Measurements from ENCODE around the gene KANK2. TPM values are rescaled to one million over a fixed set of nuclear protein-coding genes. Genes with fewer than 3 reads are reported as not detected.
A peak's percentile ranks its signal among the peaks of the same experiment; 100 is the strongest.
"Not testable (repeated sequence)": the region's sequence is repeated elsewhere in the genome, so short reads cannot be mapped to it uniquely, and the experiment has no call there.

Gene KANK2
- total RNA-seq, 2 experiments from 2014 or later: 2.0 to 2.5 TPM

DNA sequence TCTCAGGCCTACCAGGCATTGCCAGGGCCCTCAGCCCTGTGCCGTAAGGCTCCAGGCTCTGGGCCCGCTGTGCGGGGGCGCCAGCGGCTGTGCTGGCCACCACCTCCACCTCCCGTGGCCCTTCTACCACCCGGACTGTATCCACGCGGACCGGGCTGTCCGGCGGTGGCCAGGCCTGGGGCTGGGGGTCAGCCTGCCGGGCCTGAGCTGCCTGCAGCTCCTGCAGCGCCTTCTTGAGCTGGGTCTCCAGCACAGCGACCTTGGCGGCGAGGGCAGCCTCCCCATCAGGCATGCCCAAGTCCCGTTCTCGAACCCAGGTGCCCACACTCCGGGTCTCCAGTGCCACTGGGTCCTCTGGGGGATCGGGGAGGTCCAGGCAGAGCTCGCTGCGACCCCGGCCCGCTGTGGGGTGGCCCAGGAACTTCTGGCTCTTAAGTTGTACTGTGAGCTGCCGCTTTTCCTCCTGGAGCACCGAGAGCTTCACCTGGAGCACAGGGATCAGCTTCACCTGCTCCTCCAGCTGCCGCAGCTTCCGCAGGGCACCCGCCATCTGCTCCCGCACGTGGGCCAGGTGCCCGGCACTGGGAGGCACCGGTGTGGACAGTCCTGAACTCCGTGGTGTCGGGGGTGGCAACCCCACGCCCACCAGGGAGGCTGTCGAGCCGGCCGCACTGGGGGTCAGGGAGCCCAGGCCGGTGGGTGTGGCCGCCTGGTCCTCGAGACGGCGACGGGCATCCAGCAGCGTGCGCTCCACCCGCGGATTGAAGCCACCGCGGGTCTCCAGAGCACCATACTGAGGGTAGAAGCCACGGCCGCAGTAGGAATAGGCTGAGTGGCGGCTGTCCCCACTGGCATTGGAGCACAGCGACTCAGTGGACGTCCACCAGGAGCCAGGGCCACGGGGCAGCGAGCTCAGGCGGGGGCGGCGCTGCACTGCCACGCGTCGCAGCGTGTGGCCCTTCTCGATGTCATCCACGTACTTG lies 4.1 kb downstream of the KANK2 start:
- POLR2A ChIA-PET: interaction anchor here (0.5 kb wide), 1 partner anchor 31 kb away, joined by 4 read pairs; no protein-coding TSS in a partner anchor
- Mint-ChIP-seq H3K9me3 (no peaks in the 10 kb centered on the region), H3K36me3 (no peaks in the 10 kb centered on the region), H3K4me1 (ENCODE audit: low read depth) (peaks cover 8% of the 10 kb centered on the region), H3K4me3 (no peak overlapping the region), H3K27me3 (peaks cover 13% of the 10 kb centered on the region), H3K27ac (no peak overlapping the region)
- no peak for DNase-seq
- intact Hi-C loops (cut with micrococcal nuclease): no loop called here
- CTCF ChIA-PET: no interaction called here

DNA sequence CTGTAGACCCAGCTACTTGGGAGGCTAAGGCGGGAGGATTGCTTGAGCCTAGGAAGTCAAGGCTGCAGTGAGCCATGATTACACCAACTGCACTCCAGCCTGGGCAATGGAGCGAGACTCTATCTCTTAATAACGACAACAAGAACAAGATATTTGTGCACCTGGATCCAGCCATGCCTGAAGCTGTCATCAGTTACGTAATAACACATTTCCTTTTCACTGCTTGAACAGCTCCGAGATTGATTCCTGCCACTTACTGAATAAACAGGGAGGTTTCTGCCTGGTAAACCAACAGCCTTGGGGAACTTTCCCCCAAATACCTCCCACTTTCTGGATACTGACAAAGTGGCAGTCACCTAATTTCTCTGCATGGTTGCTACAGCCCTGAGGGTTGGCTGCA lies 5.4 kb downstream of the KANK2 start:
- Mint-ChIP-seq H3K4me3 (no peak overlapping the region), H3K27me3 (peaks cover 11% of the 10 kb centered on the region), H3K36me3 (no peaks in the 10 kb centered on the region), H3K9me3 (no peaks in the 10 kb centered on the region), H3K27ac (no peak overlapping the region), H3K4me1 (ENCODE audit: low read depth) (peaks cover 6% of the 10 kb centered on the region)
- ChIA-PET CTCF (no interaction called here), POLR2A (no interaction called here)
- intact Hi-C loops (cut with micrococcal nuclease): no loop called here
- no peak for DNase-seq

- CTCF ChIA-PET: no interaction called here
- intact Hi-C loops (cut with micrococcal nuclease): no loop called here
- H3K9me3 Mint-ChIP-seq: no peaks in the 10 kb centered on the region
- H3K4me3 Mint-ChIP-seq: no peak overlapping the region
- POLR2A ChIA-PET: no interaction called here
- no peak for DNase-seq
- no peak overlapping the region for H3K27ac Mint-ChIP-seq
- no peaks in the 10 kb centered on the region for H3K36me3 Mint-ChIP-seq
- peaks cover 7% of the 10 kb centered on the region for H3K27me3 Mint-ChIP-seq
- H3K4me1 Mint-ChIP-seq (ENCODE audit: low read depth): peaks cover 3% of the 10 kb centered on the region
Observed at GRCh38 chr19:11191273-11191755, 6.0 kb downstream of the KANK2 start.

- POLR2A ChIA-PET: no interaction called here
- Mint-ChIP-seq H3K4me1 (ENCODE audit: low read depth) (peaks cover under 1% of the 10 kb centered on the region), H3K9me3 (no peaks in the 10 kb centered on the region), H3K27me3 (peaks cover under 1% of the 10 kb centered on the region), H3K36me3 (no peaks in the 10 kb centered on the region), H3K27ac (no peak overlapping the region), H3K4me3 (no peak overlapping the region)
- intact Hi-C loops (cut with micrococcal nuclease): no loop called here
- no peak for DNase-seq
- CTCF ChIA-PET: no interaction called here
Observed at GRCh38 chr19:11190501-11190900, 6.8 kb downstream of the KANK2 start.

DNA sequence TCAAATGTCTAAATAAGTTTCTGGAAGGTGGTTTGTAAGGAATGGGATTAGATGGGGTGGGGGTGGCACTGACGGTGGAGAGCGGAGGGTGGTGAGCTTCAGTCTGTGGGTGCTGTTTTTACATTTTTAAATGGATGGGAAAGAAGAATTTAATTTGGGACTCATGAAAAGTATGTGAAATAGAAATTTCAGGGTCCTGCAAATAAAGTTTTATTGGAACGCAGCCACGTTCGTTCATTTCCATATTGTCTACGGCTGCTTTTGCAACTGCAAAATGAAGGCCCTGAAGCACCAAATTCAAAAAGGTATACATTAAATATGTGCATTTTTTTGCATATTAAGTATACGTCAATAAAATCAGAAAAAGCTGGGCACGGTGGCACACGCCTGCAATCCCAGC lies 9.9 kb downstream of the KANK2 start:
- CTCF ChIA-PET: no interaction called here

DNA sequence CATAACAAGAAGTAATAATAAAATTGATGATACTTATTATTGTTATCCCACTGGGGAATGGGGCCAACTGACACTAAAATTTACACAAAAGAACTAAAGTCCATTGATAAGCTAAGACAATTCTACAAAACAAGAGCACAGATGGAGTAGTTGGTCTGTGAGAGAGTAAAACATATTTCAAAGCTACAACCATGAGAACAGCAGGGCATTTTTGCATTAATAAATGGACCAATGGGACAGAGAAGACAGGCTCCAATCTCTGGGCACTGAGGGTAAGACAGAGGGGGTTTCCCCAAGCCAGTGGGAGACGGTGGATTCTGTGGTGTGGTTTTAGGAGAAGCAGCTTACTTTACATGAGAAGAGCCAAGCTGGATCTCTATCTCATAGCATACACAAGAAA lies 14.4 kb downstream of the KANK2 start:
- ChIA-PET POLR2A (interaction anchor here (1.0 kb wide), 1 partner anchor 27 kb away, joined by 5 read pairs; the partner anchor contains the start of gene SPC24), CTCF (interaction anchor here (1.3 kb wide), 1 partner anchor 60 kb away, joined by 4 read pairs; no protein-coding TSS in a partner anchor)
- no peak for DNase-seq
- no peaks in the 10 kb centered on the region for H3K36me3 Mint-ChIP-seq
- H3K4me1 Mint-ChIP-seq (ENCODE audit: low read depth): peaks cover 8% of the 10 kb centered on the region
- peaks cover 2% of the 10 kb centered on the region for H3K27me3 Mint-ChIP-seq
- H3K9me3 Mint-ChIP-seq: peaks cover 4% of the 10 kb centered on the region
- no peak overlapping the region for H3K27ac Mint-ChIP-seq
- no peak overlapping the region for H3K4me3 Mint-ChIP-seq
- intact Hi-C loops (cut with micrococcal nuclease): no loop called here

More for the DNA sequence above, 9.9 kb downstream of the KANK2 start:
- POLR2A ChIA-PET: no interaction called here
- no peaks in the 10 kb centered on the region for H3K4me1 Mint-ChIP-seq (ENCODE audit: low read depth)
- H3K36me3 Mint-ChIP-seq: no peaks in the 10 kb centered on the region
- H3K27me3 Mint-ChIP-seq: peaks cover 2% of the 10 kb centered on the region
- no peak overlapping the region for H3K27ac Mint-ChIP-seq
- no peak for DNase-seq
- H3K4me3 Mint-ChIP-seq: no peak overlapping the region
- intact Hi-C loops (cut with micrococcal nuclease): no loop called here
- peaks cover 4% of the 10 kb centered on the region for H3K9me3 Mint-ChIP-seq

DNA sequence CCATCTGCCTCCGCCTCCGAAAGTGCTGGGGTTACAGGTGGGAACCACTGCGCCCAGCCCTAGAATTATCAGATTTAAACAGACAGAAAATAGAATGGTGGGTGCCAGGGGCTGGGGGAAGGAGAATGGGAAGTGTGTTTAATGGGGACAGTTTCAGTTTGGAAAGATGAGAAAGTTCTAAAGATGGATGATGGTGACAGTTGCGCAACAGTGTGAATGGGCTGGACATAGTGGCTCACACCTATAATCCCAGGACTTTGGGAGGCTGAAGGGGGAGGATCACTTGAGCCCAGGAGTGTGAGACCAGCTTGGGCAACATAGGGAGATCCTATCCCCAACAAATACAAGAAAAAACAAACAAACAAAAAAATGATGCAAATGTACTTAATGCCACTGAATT lies 15.9 kb downstream of the KANK2 start:
- intact Hi-C loops (cut with micrococcal nuclease): no loop called here
- CTCF ChIA-PET: no interaction called here
- Mint-ChIP-seq H3K4me3 (no peak overlapping the region), H3K27ac (no peak overlapping the region), H3K4me1 (ENCODE audit: low read depth) (peaks cover 8% of the 10 kb centered on the region), H3K27me3 (peaks cover 5% of the 10 kb centered on the region), H3K36me3 (no peaks in the 10 kb centered on the region), H3K9me3 (peaks cover 4% of the 10 kb centered on the region)
- POLR2A ChIA-PET: no interaction called here
- DNase-seq: no peak

DNA sequence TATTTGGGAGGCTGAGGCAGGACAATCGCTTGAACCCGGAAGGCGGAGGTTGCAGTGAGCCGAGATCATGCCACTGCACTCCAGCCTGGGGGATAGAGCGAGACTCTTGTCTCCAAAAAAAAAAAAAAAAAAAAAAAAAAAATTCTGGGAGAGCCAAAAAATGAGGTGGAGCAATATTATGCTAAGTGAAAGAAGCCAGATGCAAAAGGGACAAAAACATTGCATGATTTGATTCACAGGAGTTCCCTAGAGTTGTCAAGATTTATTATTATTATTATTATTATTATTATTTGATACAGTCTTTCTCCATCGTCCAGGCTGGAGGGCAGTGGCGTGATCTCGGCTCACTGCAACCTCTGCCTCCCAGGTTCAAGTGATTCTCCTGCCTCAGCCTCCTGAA lies 16.4 kb downstream of the KANK2 start:
- intact Hi-C loops (cut with micrococcal nuclease); H3K4me3 Mint-ChIP-seq; H3K27me3 Mint-ChIP-seq: not testable (repeated sequence)

GRCh38 chr19:11180346-11180745 lies 17.0 kb downstream of the KANK2 start:
- H3K4me3 Mint-ChIP-seq: no peak overlapping the region
- H3K4me1 Mint-ChIP-seq (ENCODE audit: low read depth): peaks cover 8% of the 10 kb centered on the region
- H3K27me3 Mint-ChIP-seq: peaks cover 5% of the 10 kb centered on the region
- POLR2A ChIA-PET: no interaction called here
- CTCF ChIA-PET: no interaction called here
- no peak overlapping the region for H3K27ac Mint-ChIP-seq
- intact Hi-C loops (cut with micrococcal nuclease): no loop called here
- no peak for DNase-seq
- no peaks in the 10 kb centered on the region for H3K36me3 Mint-ChIP-seq
- peaks cover 4% of the 10 kb centered on the region for H3K9me3 Mint-ChIP-seq

More for the DNA sequence above, 16.4 kb downstream of the KANK2 start:
- H3K4me1 Mint-ChIP-seq (ENCODE audit: low read depth); H3K36me3 Mint-ChIP-seq; POLR2A ChIA-PET; DNase-seq; CTCF ChIA-PET; H3K9me3 Mint-ChIP-seq; H3K27ac Mint-ChIP-seq: not testable (repeated sequence)

GRCh38 chr19:11179716-11180297 lies 17.5 kb downstream of the KANK2 start:
- peaks cover 5% of the 10 kb centered on the region for H3K27me3 Mint-ChIP-seq
- H3K4me1 Mint-ChIP-seq (ENCODE audit: low read depth): peaks cover 8% of the 10 kb centered on the region
- intact Hi-C loops (cut with micrococcal nuclease): no loop called here
- DNase-seq: peak; percentile 41
- peaks cover 4% of the 10 kb centered on the region for H3K9me3 Mint-ChIP-seq
- ChIA-PET CTCF (no interaction called here), POLR2A (no interaction called here)
- no peaks in the 10 kb centered on the region for H3K36me3 Mint-ChIP-seq
- no peak overlapping the region for H3K4me3 Mint-ChIP-seq
- no peak overlapping the region for H3K27ac Mint-ChIP-seq

DNA sequence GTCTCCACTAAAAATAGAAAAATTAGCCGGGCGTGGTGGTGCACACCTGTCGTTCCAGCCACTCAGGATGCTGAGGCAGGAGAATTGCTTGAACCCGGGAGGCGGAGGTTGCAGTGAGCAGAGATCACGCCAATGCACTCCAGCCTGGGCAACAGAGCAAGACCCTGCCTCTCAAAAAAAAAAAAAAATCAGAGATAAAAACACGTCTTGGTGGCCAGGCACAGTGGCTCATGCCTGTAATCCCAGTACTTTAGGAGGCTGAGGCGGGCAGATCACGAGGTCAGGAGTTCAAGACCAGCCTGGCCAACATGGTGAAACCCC lies 18.2 kb downstream of the KANK2 start:
- H3K4me3 Mint-ChIP-seq; H3K27ac Mint-ChIP-seq; DNase-seq; intact Hi-C loops (cut with micrococcal nuclease); H3K36me3 Mint-ChIP-seq; H3K4me1 Mint-ChIP-seq (ENCODE audit: low read depth); H3K27me3 Mint-ChIP-seq; POLR2A ChIA-PET; H3K9me3 Mint-ChIP-seq; CTCF ChIA-PET: not testable (repeated sequence)

DNA sequence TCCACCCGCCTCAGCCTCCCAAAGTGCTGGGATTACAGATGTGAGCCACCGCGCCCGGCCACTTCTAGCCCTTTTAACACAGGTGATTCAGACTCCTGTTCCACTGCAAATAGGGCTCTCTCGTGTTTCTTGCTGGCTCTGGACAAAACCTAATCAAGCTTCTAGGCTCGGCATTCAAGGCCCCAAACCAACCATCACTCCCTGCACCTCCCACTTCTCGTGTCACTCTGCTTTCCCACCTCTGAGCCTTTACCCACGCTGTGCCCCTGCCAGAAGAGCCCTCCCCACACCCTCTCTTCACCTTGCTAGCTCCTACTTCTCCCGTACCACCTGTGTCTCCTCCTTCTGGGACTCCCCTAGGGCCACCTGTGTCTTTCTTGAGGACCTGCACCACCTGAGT lies 19.8 kb downstream of the KANK2 start:
- ChIA-PET POLR2A (no interaction called here), CTCF (no interaction called here)

More for the DNA sequence above, 19.8 kb downstream of the KANK2 start:
- no peak for DNase-seq
- H3K27me3 Mint-ChIP-seq: peaks cover 3% of the 10 kb centered on the region
- intact Hi-C loops (cut with micrococcal nuclease): no loop called here
- H3K4me3 Mint-ChIP-seq: no peak overlapping the region
- H3K4me1 Mint-ChIP-seq (ENCODE audit: low read depth): peaks cover 8% of the 10 kb centered on the region
- no peaks in the 10 kb centered on the region for H3K36me3 Mint-ChIP-seq
- no peaks in the 10 kb centered on the region for H3K9me3 Mint-ChIP-seq
- H3K27ac Mint-ChIP-seq: no peak overlapping the region
